ENCODE measurements around the gene FAM32A.

Gene FAM32A

DNA sequence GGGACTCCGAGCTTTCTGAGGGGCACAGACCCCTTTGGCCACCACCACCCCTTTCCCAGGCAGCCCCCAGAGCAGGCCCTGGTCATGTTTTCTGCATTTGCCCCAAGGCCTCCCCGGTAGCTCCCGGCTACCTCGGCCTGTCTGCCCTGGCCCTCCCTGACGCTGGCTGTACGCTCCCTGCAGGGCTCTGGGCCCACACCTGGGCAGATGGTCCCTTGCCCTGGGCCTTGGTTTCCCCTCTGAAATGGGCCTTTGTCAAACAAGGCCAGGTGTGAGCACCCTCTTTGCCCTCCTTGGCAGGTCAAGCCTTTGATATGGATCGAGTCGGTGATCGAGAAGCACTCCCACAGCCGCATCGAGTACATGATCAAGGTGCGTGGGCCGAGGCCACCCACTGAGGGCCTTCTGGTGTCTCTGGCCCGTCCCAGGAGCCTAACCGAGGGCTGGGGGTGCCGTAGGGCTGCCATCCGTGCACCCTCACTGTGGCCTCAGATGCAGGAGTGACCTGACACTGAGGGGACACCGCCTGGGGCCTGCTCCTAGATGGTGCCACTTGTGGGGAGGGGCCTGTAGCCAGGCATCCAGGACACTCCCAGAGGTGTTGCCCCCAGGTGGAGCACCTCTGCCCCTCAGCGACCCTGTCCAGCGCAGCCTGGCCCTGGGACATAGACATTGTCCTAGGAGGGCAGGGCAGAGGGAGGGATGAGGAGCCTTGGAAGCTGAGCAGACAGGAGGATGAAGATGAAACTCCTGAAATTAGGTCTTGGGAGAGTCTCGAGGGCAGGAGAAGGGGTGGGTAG lies 42.8 kb downstream of the FAM32A start:
- Histone ChIP-seq H3K9ac (ENCODE audit: insufficient read length) (no peak overlapping the region), H3K27ac (no peak overlapping the region), H3K4me3 (no peak overlapping the region), H3K9me3 (ENCODE audit: low read depth, low read length) (no peaks in the 10 kb centered on the region), H3K36me3 (ENCODE audit: insufficient read depth, low read length) (peaks cover 10% of the 10 kb centered on the region)
- TF ChIP-seq FOXP2 (optimal IDR thresholded peaks at IDR 0.05; ENCODE audit: control extremely low read depth, extremely low read length, insufficient read depth) (no peak), EZH2 (IDR thresholded peaks at IDR 0.05) (no peak), POLR2AphosphoS5 (IDR thresholded peaks at IDR 0.05; ENCODE audit: borderline replicate concordance, low read depth, low read length) (no peak)
- no peak for DNase-seq (ENCODE audit: low read depth, low spot score)

DNA sequence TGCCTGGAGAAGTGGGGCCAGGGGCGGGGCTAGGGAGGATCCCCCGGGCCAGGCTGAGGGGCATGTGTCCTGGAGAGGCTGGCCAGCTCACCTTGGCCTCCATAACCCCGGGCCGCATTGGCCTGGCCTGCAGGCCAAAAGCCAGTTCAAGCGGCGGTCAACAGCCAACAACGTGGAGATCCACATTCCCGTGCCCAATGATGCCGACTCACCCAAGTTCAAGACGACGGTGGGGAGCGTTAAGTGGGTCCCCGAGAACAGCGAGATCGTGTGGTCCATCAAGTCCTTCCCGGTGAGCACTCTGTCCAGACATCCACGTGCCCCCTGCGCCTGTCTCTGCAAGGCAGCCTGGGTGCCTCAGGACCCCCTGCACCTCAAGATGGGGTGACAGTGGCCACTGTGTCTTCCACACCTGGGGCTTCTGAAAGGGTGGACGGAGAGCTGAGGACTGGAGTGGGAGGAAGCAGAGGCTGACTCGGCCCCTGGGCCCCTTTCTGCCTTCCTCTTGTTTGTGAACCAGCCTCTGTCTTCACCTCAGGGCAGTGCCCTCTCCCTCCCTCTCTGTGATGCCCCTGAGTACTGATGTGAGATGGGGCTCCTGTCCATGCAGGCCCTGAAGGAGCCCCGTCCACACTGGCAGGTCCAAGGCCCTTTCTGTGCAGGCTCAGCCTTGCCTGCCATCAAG lies 43.6 kb downstream of the FAM32A start:
- TF ChIP-seq POLR2AphosphoS5 (IDR thresholded peaks at IDR 0.05; ENCODE audit: borderline replicate concordance, low read depth, low read length) = no peak
- TF ChIP-seq FOXP2 (optimal IDR thresholded peaks at IDR 0.05; ENCODE audit: control extremely low read depth, extremely low read length, insufficient read depth) = no peak
- TF ChIP-seq EZH2 (IDR thresholded peaks at IDR 0.05) = no peak
- H3K4me3 ChIP-seq = no peak overlapping the region
- H3K9ac ChIP-seq (ENCODE audit: insufficient read length) = no peak overlapping the region
- no peak overlapping the region for H3K27ac ChIP-seq
- peaks cover 5% of the 10 kb centered on the region; the same call in 1 of the 2 replicates for H3K36me3 ChIP-seq (ENCODE audit: insufficient read depth, low read length)
- H3K9me3 ChIP-seq (ENCODE audit: low read depth, low read length) = no peaks in the 10 kb centered on the region
- no peak for DNase-seq (ENCODE audit: low read depth, low spot score)

DNA sequence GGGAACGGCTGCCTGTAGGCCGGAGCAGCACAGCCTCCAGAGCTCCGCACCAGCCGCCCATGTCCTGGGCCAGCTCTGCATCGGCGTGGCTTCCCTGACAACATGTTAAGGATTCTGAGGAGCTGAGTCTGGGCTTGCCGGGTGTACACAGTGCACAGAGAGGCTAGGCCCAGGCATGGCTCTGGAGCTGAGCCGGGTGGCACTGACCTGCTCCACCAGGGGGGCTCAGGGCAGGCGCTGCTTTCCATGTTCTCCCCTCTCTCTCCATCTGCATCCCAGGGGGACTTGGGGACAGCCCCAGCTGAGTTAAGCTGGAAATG lies 44.1 kb downstream of the FAM32A start:
- Histone ChIP-seq H3K4me3 (no peak overlapping the region), H3K9me3 (ENCODE audit: low read depth, low read length) (no peaks in the 10 kb centered on the region), H3K36me3 (ENCODE audit: insufficient read depth, low read length) (peaks cover 3% of the 10 kb centered on the region; the same call in 1 of the 2 replicates), H3K27ac (no peak overlapping the region), H3K9ac (ENCODE audit: insufficient read length) (no peak overlapping the region)
- DNase-seq (ENCODE audit: low read depth, low spot score) = no peak
- no peak for TF ChIP-seq POLR2AphosphoS5 (IDR thresholded peaks at IDR 0.05; ENCODE audit: borderline replicate concordance, low read depth, low read length)
- no peak for TF ChIP-seq EZH2 (IDR thresholded peaks at IDR 0.05)
- no peak for TF ChIP-seq FOXP2 (optimal IDR thresholded peaks at IDR 0.05; ENCODE audit: control extremely low read depth, extremely low read length, insufficient read depth)

DNA sequence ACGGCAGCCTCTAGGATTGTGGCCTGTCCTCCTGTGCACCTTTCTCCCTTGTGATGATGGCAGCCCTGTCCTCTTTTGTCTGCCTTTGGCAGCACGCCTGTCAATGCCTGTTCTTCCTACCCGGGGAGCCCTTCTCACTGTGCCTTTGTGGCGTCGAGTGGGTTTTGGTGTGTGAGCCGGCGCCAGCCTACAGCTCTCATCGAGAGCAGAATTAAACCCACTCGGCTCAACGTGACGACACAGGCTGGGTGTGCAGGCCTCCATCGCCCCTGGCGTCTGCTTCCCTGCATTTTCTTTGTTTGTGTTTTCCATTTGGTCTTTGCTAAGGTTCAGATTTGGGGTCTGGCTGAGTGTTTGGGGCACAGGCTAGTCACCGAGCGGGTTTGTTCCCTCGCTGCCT lies 46.9 kb downstream of the FAM32A start:
- TF ChIP-seq EZH2 (IDR thresholded peaks at IDR 0.05) (no peak), POLR2AphosphoS5 (IDR thresholded peaks at IDR 0.05; ENCODE audit: borderline replicate concordance, low read depth, low read length) (no peak), FOXP2 (optimal IDR thresholded peaks at IDR 0.05; ENCODE audit: control extremely low read depth, extremely low read length, insufficient read depth) (no peak)
- H3K36me3 ChIP-seq (ENCODE audit: insufficient read depth, low read length) = peaks cover 5% of the 10 kb centered on the region; the same call in 1 of the 2 replicates
- H3K4me3 ChIP-seq = no peak overlapping the region
- no peaks in the 10 kb centered on the region for H3K9me3 ChIP-seq (ENCODE audit: low read depth, low read length)
- DNase-seq (ENCODE audit: low read depth, low spot score) = no peak
- H3K9ac ChIP-seq (ENCODE audit: insufficient read length) = no peak overlapping the region
- H3K27ac ChIP-seq = no peak overlapping the region

DNA sequence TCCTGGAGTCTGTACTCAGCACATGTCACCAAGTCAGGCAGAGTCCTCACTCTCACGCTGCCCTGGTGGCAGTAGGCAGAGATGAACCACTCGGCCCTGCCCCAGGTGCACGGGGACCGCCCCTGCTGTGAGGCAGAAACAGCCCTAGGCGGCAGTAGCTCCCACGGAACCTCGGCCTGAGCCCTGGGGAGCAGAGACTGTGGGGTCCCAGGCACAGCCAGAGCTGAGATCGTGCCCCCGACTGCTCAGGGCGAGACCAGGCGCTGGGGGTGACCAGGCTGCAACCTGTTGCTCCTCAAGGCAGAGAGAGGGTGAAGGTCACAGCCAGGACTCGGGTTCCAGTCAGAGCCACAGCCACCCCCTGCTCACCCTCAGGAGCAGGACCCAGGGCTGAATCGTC lies 47.4 kb downstream of the FAM32A start:
- Histone ChIP-seq H3K36me3 (ENCODE audit: insufficient read depth, low read length) (peaks cover 5% of the 10 kb centered on the region; the same call in 1 of the 2 replicates), H3K9me3 (ENCODE audit: low read depth, low read length) (no peaks in the 10 kb centered on the region), H3K9ac (ENCODE audit: insufficient read length) (no peak overlapping the region), H3K4me3 (no peak overlapping the region), H3K27ac (no peak overlapping the region)
- TF ChIP-seq EZH2 (IDR thresholded peaks at IDR 0.05) (no peak), POLR2AphosphoS5 (IDR thresholded peaks at IDR 0.05; ENCODE audit: borderline replicate concordance, low read depth, low read length) (no peak), FOXP2 (optimal IDR thresholded peaks at IDR 0.05; ENCODE audit: control extremely low read depth, extremely low read length, insufficient read depth) (no peak)
- DNase-seq (ENCODE audit: low read depth, low spot score) = no peak

DNA sequence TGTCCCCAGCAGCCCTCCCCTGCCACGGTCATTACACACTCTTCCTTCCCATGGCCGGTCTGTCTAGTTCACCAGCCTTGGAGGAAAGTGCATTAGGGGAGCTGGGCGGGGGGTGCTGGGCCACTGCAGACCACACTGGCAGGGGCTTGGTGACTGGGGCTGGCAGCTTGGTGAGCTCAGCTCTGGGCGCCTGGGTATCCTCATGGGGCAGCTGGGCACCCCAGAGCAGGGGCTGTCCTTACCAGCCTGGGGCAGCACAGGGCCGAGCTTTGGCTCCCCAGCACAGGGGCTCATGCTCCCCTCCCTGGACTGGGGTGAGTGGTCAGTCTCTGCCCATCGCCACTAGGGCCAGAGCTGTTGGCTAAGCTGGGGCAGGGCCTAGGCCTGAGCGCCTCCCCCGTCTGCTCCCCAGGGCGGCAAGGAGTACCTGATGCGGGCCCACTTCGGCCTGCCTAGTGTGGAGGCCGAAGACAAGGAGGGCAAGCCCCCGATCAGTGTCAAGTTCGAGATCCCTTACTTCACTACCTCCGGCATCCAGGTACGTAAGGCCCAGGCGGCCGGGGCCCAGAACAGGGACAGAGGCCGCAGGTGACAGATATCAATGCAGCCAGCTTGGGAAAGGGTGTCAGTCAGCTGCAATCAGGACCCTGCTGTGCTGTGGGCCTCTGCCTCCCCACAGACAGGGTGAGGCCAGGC lies 48.0 kb downstream of the FAM32A start:
- no peak overlapping the region for H3K27ac ChIP-seq
- no peak for TF ChIP-seq POLR2AphosphoS5 (IDR thresholded peaks at IDR 0.05; ENCODE audit: borderline replicate concordance, low read depth, low read length)
- TF ChIP-seq EZH2 (IDR thresholded peaks at IDR 0.05) = no peak
- TF ChIP-seq FOXP2 (optimal IDR thresholded peaks at IDR 0.05; ENCODE audit: control extremely low read depth, extremely low read length, insufficient read depth) = no peak
- no peak for DNase-seq (ENCODE audit: low read depth, low spot score)
- no peak overlapping the region for H3K9ac ChIP-seq (ENCODE audit: insufficient read length)
- peaks cover 5% of the 10 kb centered on the region; the same call in 1 of the 2 replicates for H3K36me3 ChIP-seq (ENCODE audit: insufficient read depth, low read length)
- no peak overlapping the region for H3K4me3 ChIP-seq
- no peaks in the 10 kb centered on the region for H3K9me3 ChIP-seq (ENCODE audit: low read depth, low read length)

DNA sequence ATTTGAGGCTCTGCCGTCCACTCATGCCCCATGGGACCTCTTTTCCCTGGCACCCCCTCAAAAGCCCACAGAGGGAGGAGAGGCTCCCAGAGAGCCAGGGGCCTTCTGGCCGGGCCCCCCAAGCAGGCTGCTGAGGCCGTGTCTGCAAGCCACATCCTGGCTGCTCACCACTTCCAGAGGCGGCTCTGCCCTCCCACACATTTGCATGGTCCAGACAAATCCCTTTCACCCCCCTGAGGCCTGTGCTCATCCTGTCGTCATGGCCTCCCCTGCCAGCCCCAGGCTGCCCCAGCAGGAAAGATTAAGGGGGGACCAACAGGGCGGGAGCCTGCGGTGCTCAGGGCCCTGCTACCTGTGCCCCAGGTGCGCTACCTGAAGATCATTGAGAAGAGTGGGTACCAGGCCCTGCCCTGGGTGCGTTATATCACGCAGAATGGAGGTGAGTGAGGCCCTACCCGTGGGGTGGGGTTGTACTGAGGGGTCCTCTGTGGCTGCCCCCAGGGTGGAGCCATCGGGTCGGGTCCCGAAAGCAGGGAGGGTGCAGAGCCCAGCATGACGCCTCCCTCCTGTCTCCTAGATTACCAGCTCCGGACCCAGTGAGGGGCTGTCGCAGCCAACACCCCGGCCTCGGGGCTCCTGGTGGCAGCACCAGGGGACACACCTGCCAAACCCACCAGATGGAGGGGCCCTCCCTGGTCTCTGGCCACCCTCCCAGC lies 48.8 kb downstream of the FAM32A start:
- H3K27ac ChIP-seq = no peak overlapping the region
- TF ChIP-seq EZH2 (IDR thresholded peaks at IDR 0.05) (no peak), FOXP2 (optimal IDR thresholded peaks at IDR 0.05; ENCODE audit: control extremely low read depth, extremely low read length, insufficient read depth) (no peak), POLR2AphosphoS5 (IDR thresholded peaks at IDR 0.05; ENCODE audit: borderline replicate concordance, low read depth, low read length) (no peak)
- no peak overlapping the region for H3K9ac ChIP-seq (ENCODE audit: insufficient read length)
- no peaks in the 10 kb centered on the region for H3K9me3 ChIP-seq (ENCODE audit: low read depth, low read length)
- peaks cover 5% of the 10 kb centered on the region; the same call in 1 of the 2 replicates for H3K36me3 ChIP-seq (ENCODE audit: insufficient read depth, low read length)
- H3K4me3 ChIP-seq = no peak overlapping the region
- DNase-seq (ENCODE audit: low read depth, low spot score) = no peak

Measured in SK-N-MC (cell line).